Heart left ventricle (tissue), 16 donors: ENCODE measurements around the gene IL1RAP. TPM values are rescaled to one million over a fixed set of nuclear protein-coding genes. Genes with fewer than 3 reads are reported as not detected.

Experiments
- ATAC-seq, 4 donors: fragments of 200-7000 bp; cut with Tn5 transposase; one replicate each; pipeline ENCODE4 v1.9.1; 2020 to 2022; ENCODE audit warnings: moderate library complexity in 4 of 4, mild to moderate bottlenecking in 3 of 4, moderate number of reproducible peaks in 1 of 4
- DNase-seq, 5 donors: peaks; one replicate each; pipeline ENCODE4 v3.0.0-alpha.2; 2020
- H3K27ac ChIP-seq, 12 donors: fragments of 200-600 bp; sonication (generic) in 4 of 12; one replicate each; pipeline versions ENCODE4 v1.5.0 to v1.8.0; 2016 to 2022; ENCODE audit warnings: mild to moderate bottlenecking in 2 of 12
- H3K27me3 ChIP-seq, 9 donors: fragments of 200-600 bp; sonication (generic) in 2 of 9; one replicate each; pipeline versions ENCODE4 v1.5.1 to v1.8.0; 2016 to 2022; ENCODE audit warnings: mild to moderate bottlenecking in 3 of 9
- H3K36me3 ChIP-seq, 9 donors: fragments of 200-600 bp; sonication (generic) in 2 of 9; one replicate each; pipeline versions ENCODE4 v1.5.0 to v1.8.0; 2018 to 2022; ENCODE audit warnings: mild to moderate bottlenecking in 2 of 9
- H3K4me1 ChIP-seq, 12 donors: fragments of 200-600 bp; sonication (generic) in 4 of 12; one replicate each; pipeline versions ENCODE4 v1.5.0 to v1.8.0; 2016 to 2022; ENCODE audit warnings: mild to moderate bottlenecking in 3 of 12
- H3K4me3 ChIP-seq, 12 donors: fragments of 200-600 bp; sonication (generic) in 4 of 12; one replicate each; pipeline versions ENCODE4 v1.5.0 to v1.8.0; 2017 to 2022; ENCODE audit warnings: mild to moderate bottlenecking in 9 of 12, moderate library complexity in 4 of 12
- H3K9me3 ChIP-seq, 12 donors: fragments of 200-600 bp; sonication (generic) in 4 of 12; one replicate each; pipeline versions ENCODE4 v1.5.0 to v1.8.0; 2016 to 2022; ENCODE audit warnings: mild to moderate bottlenecking in 1 of 12
- CTCF ChIP-seq, 12 donors: fragments of 200-600 bp; sonication (generic) in 4 of 12; IDR thresholded peaks; one replicate each; pipeline versions ENCODE4 v1.5.0 to v1.8.0; 2018 to 2022; ENCODE audit warnings: antibody characterized with exemption in 12 of 12, mild to moderate bottlenecking in 5 of 12
- POLR2A ChIP-seq, 2 donors: fragments of 450-650 bp; IDR thresholded peaks; one replicate each; pipeline ENCODE4 v1.6.1; 2017; ENCODE audit warnings: antibody characterized with exemption in 2 of 2, mild to moderate bottlenecking in 2 of 2, moderate library complexity in 2 of 2
- WGBS, 4 donors: extraction: QIAGEN DNeasy Blood & Tissue Kit in 2 of 4; methylation state at CpG; one replicate each; pipeline versions ENCODE4 v1.1.5 to v1.1.7; 2013 to 2018; 5-methylcytosine and 5-hydroxymethylcytosine counted together
- intact Hi-C, 10 donors: fragments of 100-400 bp; cut with DNase I; formaldehyde crosslinking; loops; one replicate each; pipeline versions ENCODE4 v1.11.1 to v1.14.2; 2022
- polyA plus RNA-seq, 2 donors: library from polyadenylated mRNA; stranded (reverse); fragments of 200-250 nt; gene quantifications; one replicate each; pipeline ENCODE4 v1.2.3, GENCODE V29; 2013
- total RNA-seq, 9 donors: library from RNA; depleted of rRNA in 2 of 9; stranded (reverse); fragments of >200 nt in 2 of 9; fragmentation: NEBNext Ultra II Directional in 3 of 9; extraction: Animal tissue kit (Norgen Biotek cat#: 25700) in 3 of 9; gene quantifications; one replicate each; pipeline versions ENCODE4 v1.1.0 to v1.2.4, GENCODE V29; 2016 to 2023
- donor health status: ischemic (EF 13 %, LVEDD 7.1; RV severe dilation, severe dysfunction).
- donor health status: healthy with polysubstance abuse.
- donor health status: DM: no; HTN: yes; CAD: no.
- donor health status: DM: no; HTN: no; CAD: no.
- donor health status: ischemic (EF 25% LVEDD 6.9; RV normal size, moderate dysfunction).
- donor health status: ischemic (EF 25% LVEDD 5.7; RV mildly dilated, moderate dysfunction).
- donor health status: healthy.
- donor health status: DM: yes; HTN: yes; CAD: no.
- donor health status: ischemic (EF 35%, LVEDD 5.7; RV mildly dilated, moderate dysfunction).
- donor health status: nonischemic (EF 11% LVEDD 7.7; RV severe dilation, severe dysfunction).
- donor health status: DM: yes; HTN: yes; CAD: no.
- donor health status: PGD.
- donor health status: ischemic (EF 29% LVEDD 5.4; RV normal size, mild dysfunction).
- donor health status: nonischemic (EF 23%, LVEDD 6.1; RV moderate dilation, normal function).

The IL1RAP gene
- total and polyA plus RNA-seq, 11 donors = 1.6 to 16.4 (median 8.2) TPM

DNA sequence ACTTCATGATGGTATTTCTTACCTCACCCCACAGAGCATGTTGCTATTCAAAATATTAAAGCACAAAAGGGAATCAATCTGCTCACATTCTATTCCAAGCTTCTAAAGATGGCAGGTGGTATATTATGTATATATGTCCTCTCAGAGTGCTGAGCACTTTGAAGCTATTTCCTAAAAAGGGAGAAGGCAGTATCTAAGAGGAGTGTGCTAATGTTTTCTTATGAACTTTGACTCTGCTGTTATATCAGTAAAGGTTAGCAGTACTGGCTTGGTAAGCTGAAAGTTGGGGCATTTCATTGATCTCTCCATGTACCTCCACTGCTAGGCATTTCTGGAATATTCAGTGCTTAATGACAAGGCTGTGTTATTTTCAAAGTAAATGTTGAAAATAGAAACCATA is 43.4 kb downstream of the IL1RAP start:
- H3K27me3 ChIP-seq = no peaks in the 10 kb centered on the region
- TF ChIP-seq POLR2A (IDR thresholded peaks at IDR 0.05) (no peak), CTCF (IDR thresholded peaks at IDR 0.05) (no peak)
- DNase-seq (no peak), ATAC-seq (no peak)
- peaks cover 0 to 4% (median 0%) of the 10 kb centered on the region in 12 donors for H3K4me1 ChIP-seq
- intact Hi-C loops = no loop called here
- H3K9me3 ChIP-seq = peaks cover 0 to 20% (median 1%) of the 10 kb centered on the region in 12 donors
- no peak overlapping the region for H3K27ac ChIP-seq
- no peak overlapping the region for H3K4me3 ChIP-seq
- peaks cover 0 to 11% (median 0%) of the 10 kb centered on the region in 9 donors for H3K36me3 ChIP-seq

- Histone ChIP-seq H3K27ac (no peak overlapping the region), H3K4me1 (peaks cover 0 to 10% (median 0%) of the 10 kb centered on the region in 12 donors), H3K36me3 (peaks cover 0 to 11% (median 0%) of the 10 kb centered on the region in 9 donors), H3K27me3 (no peaks in the 10 kb centered on the region), H3K4me3 (no peak overlapping the region), H3K9me3 (peaks cover 0 to 15% (median 0%) of the 10 kb centered on the region in 12 donors)
- intact Hi-C loops = no loop called here
- DNase-seq = no peak
- no peak for ATAC-seq
- 89 to 94% (median 90%) methylated on average over 1 of the region's 1 CpG for WGBS, 4 donors
- TF ChIP-seq CTCF (IDR thresholded peaks at IDR 0.05) (no peak), POLR2A (IDR thresholded peaks at IDR 0.05) (no peak)
Observed at GRCh38 chr3:190558316-190558715, 44.4 kb downstream of the IL1RAP start.

DNA sequence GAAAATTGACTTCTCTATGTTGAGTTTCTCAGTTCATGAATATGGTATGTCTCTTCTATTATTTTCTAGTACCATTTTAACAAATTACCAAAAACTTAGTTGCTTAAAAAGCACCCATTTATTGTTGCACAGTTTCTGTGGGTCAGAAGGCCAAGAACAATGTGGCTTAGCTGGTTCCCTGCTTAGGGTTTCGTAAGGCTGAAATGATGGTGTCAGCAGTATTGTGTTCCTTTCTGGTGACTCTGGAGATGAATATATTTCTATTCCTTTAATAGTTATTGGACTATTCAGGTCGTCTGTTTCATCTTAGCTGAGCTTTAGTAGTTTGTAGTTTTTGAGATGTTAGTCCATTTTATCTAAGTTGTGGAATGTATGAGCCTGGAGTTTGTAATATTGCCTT is 44.9 kb downstream of the IL1RAP start:
- intact Hi-C loops = no loop called here
- DNase-seq = no peak
- H3K9me3 ChIP-seq = peaks cover 0 to 15% (median 0%) of the 10 kb centered on the region in 12 donors
- H3K4me1 ChIP-seq = peaks cover 0 to 13% (median 0%) of the 10 kb centered on the region in 12 donors
- WGBS, 4 donors = 77 to 90% (median 83%) methylated on average over 2 of the region's 2 CpGs
- no peak for ATAC-seq
- H3K4me3 ChIP-seq = no peak overlapping the region
- H3K36me3 ChIP-seq = peaks cover 0 to 11% (median 0%) of the 10 kb centered on the region in 9 donors
- no peaks in the 10 kb centered on the region for H3K27me3 ChIP-seq
- TF ChIP-seq CTCF (IDR thresholded peaks at IDR 0.05) = no peak
- no peak for TF ChIP-seq POLR2A (IDR thresholded peaks at IDR 0.05)
- no peak overlapping the region for H3K27ac ChIP-seq

DNA sequence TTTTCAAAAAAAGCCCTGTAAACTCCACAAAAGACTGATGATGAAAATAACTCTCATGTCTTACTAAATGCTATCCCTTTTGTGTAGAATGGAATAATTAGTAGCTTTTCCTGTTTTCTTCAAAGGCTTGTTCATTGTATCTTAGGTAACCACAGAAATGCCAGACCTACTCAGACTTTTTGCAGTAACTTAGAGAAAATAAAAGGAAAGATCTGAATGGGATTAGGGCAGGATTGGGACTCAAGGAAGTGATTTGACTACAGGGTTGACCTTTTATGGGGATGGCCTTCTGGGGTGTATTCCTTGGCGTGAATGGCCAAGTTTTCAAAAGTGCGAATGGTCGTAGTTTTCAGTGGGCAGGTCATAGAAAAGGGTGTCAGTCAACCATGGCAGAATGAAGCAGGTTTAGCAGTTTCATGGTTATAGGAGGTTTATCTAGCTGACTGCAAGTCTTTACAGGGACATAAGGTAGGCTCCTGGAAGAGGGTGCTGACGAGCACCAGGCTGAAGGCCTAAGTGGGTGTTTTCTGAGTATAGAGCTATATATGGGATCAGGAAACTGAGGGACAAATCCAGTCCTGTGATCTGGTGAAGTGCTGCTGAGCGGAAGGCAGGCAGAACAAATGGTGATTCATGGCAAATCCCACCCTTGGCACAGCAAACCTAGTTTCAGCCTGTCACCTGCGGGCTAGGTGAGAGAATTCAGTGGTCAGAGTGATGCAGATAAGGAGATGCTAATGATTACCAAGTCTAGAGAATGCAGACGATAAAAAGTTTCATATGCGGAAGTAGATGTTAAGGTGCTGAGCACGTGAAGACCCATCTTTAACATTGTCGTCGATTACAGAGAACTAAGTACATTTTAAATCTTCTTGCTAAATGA is 46.4 kb downstream of the IL1RAP start:
- Histone ChIP-seq H3K36me3 (peaks cover 0 to 11% (median 0%) of the 10 kb centered on the region in 9 donors), H3K27ac (no peak overlapping the region), H3K4me3 (no peak overlapping the region), H3K4me1 (peaks cover 0 to 14% (median 0%) of the 10 kb centered on the region in 12 donors), H3K9me3 (peaks cover 0 to 15% (median 0%) of the 10 kb centered on the region in 12 donors), H3K27me3 (no peaks in the 10 kb centered on the region)
- ATAC-seq (no peak), DNase-seq (no peak)
- WGBS, 4 donors = 94 to 96% (median 95%) methylated on average over 11 of the region's 11 CpGs
- TF ChIP-seq POLR2A (IDR thresholded peaks at IDR 0.05) = no peak
- no peak for TF ChIP-seq CTCF (IDR thresholded peaks at IDR 0.05)
- intact Hi-C loops = no loop called here
